Esophagus squamous epithelium (tissue), 4 donors: ENCODE results near the gene GSK3B.

Source experiments
- CTCF ChIP-seq, 6 experiments: fragments of 450-650 bp in 4 of 6; fragments of 200-600 bp in 2 of 6; sonication (generic) in 2 of 6; IDR thresholded peaks; one replicate each; pipeline ENCODE4 v1.5.1; 2016 to 2019; ENCODE audit warnings: antibody characterized with exemption in 6 of 6, mild to moderate bottlenecking in 4 of 6, moderate library complexity in 4 of 6
- POLR2A ChIP-seq, 4 donors: fragments of 450-650 bp; IDR thresholded peaks; one replicate each; pipeline ENCODE4 v1.6.1; 2017; ENCODE audit warnings: antibody characterized with exemption in 4 of 4, mild to moderate bottlenecking in 4 of 4, moderate library complexity in 3 of 4

GRCh38 chr3:120129718-120130513, 35.7 kb upstream of the GSK3B start:
- TF ChIP-seq CTCF (IDR thresholded peaks at IDR 0.05) (no peak), POLR2A (IDR thresholded peaks at IDR 0.05) (no peak)
